Trophoblast cell (in vitro differentiated cells and primary cell): ENCODE results near the gene SIGLEC1.

Experiments used
- DNase-seq, 2 donors: peaks; one replicate each; pipeline ENCODE4 v3.0.0-alpha.2; 2016
- H2AFZ ChIP-seq: 2 replicates; pipeline ENCODE4 v1.6.1; 2013; ENCODE audit warnings: low read length, moderate library complexity, mild to moderate bottlenecking; ENCODE audit not compliant: insufficient read depth, poor library complexity
- H2AK5ac ChIP-seq: 2 replicates; pipeline ENCODE4 v1.6.1; 2013; ENCODE audit warnings: mild to moderate bottlenecking, low read length
- H2BK120ac ChIP-seq: 2 replicates; pipeline ENCODE4 v1.6.1; 2013; ENCODE audit warnings: low read length, mild to moderate bottlenecking, moderate library complexity; ENCODE audit not compliant: insufficient read depth, poor library complexity
- H2BK12ac ChIP-seq: 2 replicates; pipeline ENCODE4 v1.6.1; 2013; ENCODE audit warnings: mild to moderate bottlenecking, low read length, moderate library complexity
- H2BK5ac ChIP-seq: 2 replicates; pipeline ENCODE4 v1.6.1; 2013; ENCODE audit warnings: low read length, low read depth, moderate library complexity, mild to moderate bottlenecking; ENCODE audit not compliant: poor library complexity
- H3K14ac ChIP-seq: 2 replicates; pipeline ENCODE4 v1.6.1; 2013; ENCODE audit warnings: mild to moderate bottlenecking, low read length
- H3K18ac ChIP-seq: 2 replicates; pipeline ENCODE4 v1.6.1; 2013; ENCODE audit warnings: mild to moderate bottlenecking, low read length
- H3K23ac ChIP-seq: 2 replicates; pipeline ENCODE4 v1.6.1; 2013; ENCODE audit warnings: low read length
- H3K27ac ChIP-seq: 2 replicates; pipeline ENCODE4 v1.5.1; 2013; ENCODE audit warnings: low read depth, mild to moderate bottlenecking, inconsistent platforms, low read length, moderate library complexity
- H3K27me3 ChIP-seq: 2 replicates; pipeline ENCODE4 v1.6.1; 2013; ENCODE audit warnings: inconsistent platforms, mild to moderate bottlenecking, low read length, moderate library complexity; ENCODE audit not compliant: insufficient read depth
- H3K36me3 ChIP-seq, 2 experiments: 1 replicate in 1 of 2; 2 replicates in 1 of 2; pipeline ENCODE4 v1.6.1; 2013; ENCODE audit warnings: low read length in 2 of 2, mild to moderate bottlenecking in 2 of 2, moderate library complexity in 1 of 2; ENCODE audit not compliant: insufficient read depth in 2 of 2, control insufficient read depth in 1 of 2
- H3K4ac ChIP-seq: 2 replicates; pipeline ENCODE4 v1.6.1; 2013; ENCODE audit warnings: low read depth, mild to moderate bottlenecking, low read length, moderate library complexity
- H3K4me1 ChIP-seq, 2 experiments: 1 replicate in 1 of 2; 2 replicates in 1 of 2; pipeline ENCODE4 v1.6.1; 2013; ENCODE audit warnings: low read length in 2 of 2, mild to moderate bottlenecking in 2 of 2, moderate library complexity in 1 of 2; ENCODE audit not compliant: insufficient read depth in 2 of 2, control insufficient read depth in 1 of 2
- H3K4me2 ChIP-seq: 2 replicates; pipeline ENCODE4 v1.6.1; 2013; ENCODE audit warnings: inconsistent platforms, mild to moderate bottlenecking, low read length, moderate library complexity
- H3K4me3 ChIP-seq: 2 replicates; pipeline ENCODE4 v1.5.1; 2013; ENCODE audit warnings: mild to moderate bottlenecking, low read depth, low read length, inconsistent platforms
- H3K79me1 ChIP-seq: one replicate; pipeline ENCODE4 v1.6.1; 2013; ENCODE audit warnings: low read length
- H3K79me2 ChIP-seq: 2 replicates; pipeline ENCODE4 v1.6.1; 2013; ENCODE audit warnings: low read length, mild to moderate bottlenecking; ENCODE audit not compliant: control insufficient read depth, insufficient read depth, poor library complexity
- H3K9ac ChIP-seq: 2 replicates; pipeline ENCODE4 v1.6.1; 2013; ENCODE audit warnings: mild to moderate bottlenecking, low read length
- H3K9me3 ChIP-seq: 2 replicates; pipeline ENCODE4 v1.6.1; 2013; ENCODE audit warnings: low read depth, mild to moderate bottlenecking, control low read depth, inconsistent platforms, low read length; ENCODE audit not compliant: insufficient read depth
- H4K12ac ChIP-seq: 2 replicates; pipeline ENCODE4 v1.6.1; 2013; ENCODE audit warnings: low read depth, mild to moderate bottlenecking, low read length, moderate library complexity
- H4K8ac ChIP-seq: 2 replicates; pipeline ENCODE4 v1.6.1; 2013; ENCODE audit warnings: low read depth, mild to moderate bottlenecking, low read length, moderate library complexity
- H4K91ac ChIP-seq: one replicate; pipeline ENCODE4 v1.6.1; 2013; ENCODE audit warnings: low read depth, mild to moderate bottlenecking, low read length, moderate library complexity
- WGBS: extraction: QIAGEN DNeasy Blood & Tissue Kit; methylation state at CpG from one replicate; pipeline ENCODE4 v1.1.7; 2013; ENCODE audit warnings: missing lambda C conversion rate; ENCODE audit not compliant: insufficient read length, insufficient coverage; ENCODE audit errors: extremely low coverage; 5-methylcytosine and 5-hydroxymethylcytosine counted together

The SIGLEC1 gene

GRCh38 chr20:3679749-3680700, 32.4 kb downstream of the SIGLEC1 start:
- H2AK5ac ChIP-seq, result no peak overlapping the region
- peaks cover 2% of the 10 kb centered on the region for H3K27me3 ChIP-seq
- peak overlapping the region; percentile 3 for H2BK120ac ChIP-seq
- peak overlapping the region; percentile 20 for H4K8ac ChIP-seq
- peaks cover 29 to 34% of the 10 kb centered on the region in 2 experiments for H3K4me1 ChIP-seq
- H3K4me2 ChIP-seq, result peak overlapping the region; percentile 79
- no peak overlapping the region for H3K23ac ChIP-seq
- no peak overlapping the region for H3K18ac ChIP-seq
- no peaks in the 10 kb centered on the region for H3K36me3 ChIP-seq
- no peak overlapping the region for H3K9ac ChIP-seq
- H4K12ac ChIP-seq, result no peak overlapping the region
- peak overlapping the region; percentile 6 for H3K4ac ChIP-seq
- DNase-seq, result no peak
- peaks cover 8% of the 10 kb centered on the region for H3K79me1 ChIP-seq
- H2BK5ac ChIP-seq, result no peak overlapping the region
- peak overlapping the region; percentile 73 for H3K27ac ChIP-seq
- peak overlapping the region; percentile 10 for H3K14ac ChIP-seq
- no peaks in the 10 kb centered on the region for H3K9me3 ChIP-seq
- H3K4me3 ChIP-seq, result peak overlapping the region; percentile 56
- no peak overlapping the region for H2AFZ ChIP-seq
- WGBS, result no CpG with 5 or more reads among the region's 18 CpGs
- H3K79me2 ChIP-seq, result peaks cover 1% of the 10 kb centered on the region
- H4K91ac ChIP-seq, result peak overlapping the region; percentile 61
- peak overlapping the region; percentile 25 for H2BK12ac ChIP-seq

- Histone ChIP-seq H4K12ac (no peak overlapping the region), H3K27ac (no peak overlapping the region), H3K27me3 (peaks cover 2% of the 10 kb centered on the region), H2AK5ac (no peak overlapping the region), H4K8ac (no peak overlapping the region), H2AFZ (no peak overlapping the region), H3K18ac (no peak overlapping the region), H3K9ac (no peak overlapping the region), H3K4me2 (no peak overlapping the region), H2BK12ac (peak overlapping the region; percentile 25), H3K14ac (no peak overlapping the region), H4K91ac (peak overlapping the region; percentile 61), H3K23ac (no peak overlapping the region), H3K4ac (no peak overlapping the region), H3K4me3 (no peak overlapping the region), H2BK5ac (no peak overlapping the region), H3K79me2 (peaks cover 1% of the 10 kb centered on the region), H2BK120ac (no peak overlapping the region), H3K79me1 (peaks cover 8% of the 10 kb centered on the region), H3K4me1 (peaks cover 29 to 34% of the 10 kb centered on the region in 2 experiments), H3K9me3 (no peaks in the 10 kb centered on the region), H3K36me3 (peaks cover under 1% of the 10 kb centered on the region in 2 experiments)
- WGBS, result no CpG with 5 or more reads among the region's 14 CpGs
- no peak for DNase-seq
These were observed 33.3 kb downstream of the SIGLEC1 start for GRCh38 chr20:3678856-3679720.

- no peak overlapping the region for H4K8ac ChIP-seq
- H2AFZ ChIP-seq, result no peak overlapping the region
- no peak overlapping the region for H3K4me2 ChIP-seq
- DNase-seq, result no peak
- H3K79me2 ChIP-seq, result peaks cover 1% of the 10 kb centered on the region
- no CpG with 5 or more reads among the region's 2 CpGs for WGBS
- H3K27me3 ChIP-seq, result peaks cover 2% of the 10 kb centered on the region
- no peak overlapping the region for H2AK5ac ChIP-seq
- no peak overlapping the region for H3K4me3 ChIP-seq
- no peak overlapping the region for H3K18ac ChIP-seq
- H3K23ac ChIP-seq, result no peak overlapping the region
- H4K91ac ChIP-seq, result peak overlapping the region; percentile 34
- no peak overlapping the region for H3K9ac ChIP-seq
- H2BK5ac ChIP-seq, result no peak overlapping the region
- peak overlapping the region; percentile 8 for H2BK12ac ChIP-seq
- H3K79me1 ChIP-seq, result peaks cover 8% of the 10 kb centered on the region
- H3K14ac ChIP-seq, result no peak overlapping the region
- H3K9me3 ChIP-seq, result no peaks in the 10 kb centered on the region
- H2BK120ac ChIP-seq, result peak overlapping the region; percentile 25
- no peak overlapping the region for H4K12ac ChIP-seq
- peaks cover 29 to 34% of the 10 kb centered on the region in 2 experiments for H3K4me1 ChIP-seq
- H3K27ac ChIP-seq, result no peak overlapping the region
- H3K36me3 ChIP-seq, result peaks cover 2 to 5% of the 10 kb centered on the region in 2 experiments
- no peak overlapping the region for H3K4ac ChIP-seq
These were observed 34.2 kb downstream of the SIGLEC1 start for GRCh38 chr20:3678198-3678597.

- Histone ChIP-seq H4K91ac (peak overlapping the region; percentile 34), H2BK12ac (no peak overlapping the region), H3K4me3 (no peak overlapping the region), H3K14ac (no peak overlapping the region), H3K79me1 (peaks cover 8% of the 10 kb centered on the region), H3K79me2 (peaks cover 1% of the 10 kb centered on the region), H3K4me1 (peaks cover 29 to 34% of the 10 kb centered on the region in 2 experiments), H2AFZ (no peak overlapping the region), H3K36me3 (peaks cover 2 to 5% of the 10 kb centered on the region in 2 experiments), H3K23ac (no peak overlapping the region), H3K9me3 (no peaks in the 10 kb centered on the region), H2BK5ac (no peak overlapping the region), H4K12ac (no peak overlapping the region), H3K9ac (no peak overlapping the region), H3K27me3 (peaks cover 5% of the 10 kb centered on the region), H2AK5ac (no peak overlapping the region), H3K27ac (no peak overlapping the region), H3K4me2 (no peak overlapping the region), H2BK120ac (no peak overlapping the region), H4K8ac (no peak overlapping the region), H3K18ac (no peak overlapping the region), H3K4ac (no peak overlapping the region)
- no peak for DNase-seq
- WGBS, result no CpG with 5 or more reads among the region's 8 CpGs
These were observed 34.7 kb downstream of the SIGLEC1 start for GRCh38 chr20:3677733-3678132.
